NCI-H82 treated with DMSO at 0.1 percent for 48 hours (cell line): ENCODE data around the gene GCH1.
"Not testable (repeated sequence)": the region's sequence is repeated elsewhere in the genome, so short reads cannot be mapped to it uniquely, and the experiment has no call there.

Experiments
- DNase-seq: peaks from one replicate; lab custom pipeline; 2025; ENCODE audit not compliant: unreplicated experiment; lab: John Stamatoyannopoulos, UW

Gene GCH1

DNA sequence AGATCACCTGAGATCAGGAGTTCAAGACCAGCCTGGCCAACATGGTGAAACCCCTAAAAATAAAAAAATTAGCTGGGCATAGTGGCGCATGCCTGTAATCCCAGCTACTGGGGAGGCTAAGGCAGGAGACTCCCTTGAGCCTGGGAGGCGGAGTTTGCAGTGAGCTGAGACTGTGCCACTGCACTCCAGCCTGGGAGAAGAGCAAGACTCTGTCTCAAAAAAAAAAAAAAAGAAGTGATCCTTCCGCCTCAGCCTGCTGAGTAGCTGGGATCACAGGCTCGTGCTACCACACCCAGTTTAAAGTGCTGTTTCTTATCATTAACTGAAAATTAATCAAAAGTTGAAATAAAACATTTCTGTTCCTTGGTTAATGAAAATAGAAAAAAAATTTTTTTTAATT, 6.3 kb upstream of the GCH1 start:
- not testable (repeated sequence) for DNase-seq

GRCh38 chr14:54908190-54908589, 5.6 kb upstream of the GCH1 start:
- DNase-seq, result no peak

- DNase-seq, result no peak
Observed at GRCh38 chr14:54906075-54906474, 3.4 kb upstream of the GCH1 start.

- no peak for DNase-seq
Observed at GRCh38 chr14:54902143-54902520, 494 bp downstream of the GCH1 start.

DNA sequence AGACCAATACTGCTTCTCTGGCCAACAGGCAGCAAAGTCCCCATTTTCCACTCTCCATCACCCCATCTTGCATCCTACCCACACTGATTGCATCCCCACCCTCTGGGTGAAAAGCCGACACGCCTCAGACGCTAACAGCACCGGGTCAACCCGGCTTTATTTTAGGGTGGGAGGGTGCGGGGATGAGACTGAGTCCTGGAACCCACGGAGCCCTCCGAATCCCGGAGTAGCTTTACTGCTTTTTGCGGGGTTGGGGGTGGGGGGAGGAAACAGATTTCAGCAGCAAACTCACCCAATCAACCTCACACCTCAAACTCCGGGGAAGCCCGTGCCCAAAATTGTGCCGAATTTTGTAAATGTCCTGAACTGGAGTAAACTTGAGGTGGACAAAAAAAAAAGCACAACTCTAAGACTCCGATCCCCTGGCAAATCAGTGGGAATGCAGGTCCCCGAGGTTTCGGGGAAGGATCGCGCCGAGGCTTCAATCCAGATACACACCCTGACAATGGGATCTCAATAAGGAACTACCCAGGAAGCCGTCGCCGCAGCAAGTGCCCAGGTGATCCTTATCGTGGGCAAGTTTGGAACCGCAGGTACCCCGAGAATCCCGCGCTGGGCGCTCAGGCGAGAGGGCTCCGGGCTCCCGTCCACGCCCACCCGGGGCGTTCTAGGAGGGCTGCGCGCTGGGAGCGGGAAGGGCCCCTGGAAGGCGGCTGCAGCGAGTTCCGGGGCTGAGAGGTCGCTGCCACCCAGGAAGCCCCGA, 1.1 kb downstream of the GCH1 start:
- DNase-seq, result no peak

GRCh38 chr14:54899573-54899972, 3.1 kb downstream of the GCH1 start:
- no peak for DNase-seq

GRCh38 chr14:54897809-54898555, 4.6 kb downstream of the GCH1 start:
- not testable (repeated sequence) for DNase-seq

DNA sequence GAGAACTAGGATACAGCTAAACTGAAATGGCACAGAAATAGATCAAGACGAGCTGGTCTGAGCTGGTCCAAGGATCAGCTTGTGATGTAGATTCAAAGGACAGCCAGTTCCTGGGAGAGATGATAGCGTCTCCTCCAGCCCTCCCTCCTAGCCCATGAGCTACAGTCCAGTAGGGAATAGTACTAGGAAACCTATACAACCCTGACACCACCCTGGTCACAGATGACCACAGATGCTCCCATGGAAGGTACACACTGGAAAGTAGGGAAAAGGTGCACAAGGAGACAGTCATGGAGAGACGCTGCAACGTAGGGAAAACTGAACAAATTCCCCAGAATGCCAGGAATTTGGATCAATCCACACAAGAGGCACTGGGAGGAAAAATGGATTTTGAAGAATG, 6.9 kb downstream of the GCH1 start:
- DNase-seq, result no peak

DNA sequence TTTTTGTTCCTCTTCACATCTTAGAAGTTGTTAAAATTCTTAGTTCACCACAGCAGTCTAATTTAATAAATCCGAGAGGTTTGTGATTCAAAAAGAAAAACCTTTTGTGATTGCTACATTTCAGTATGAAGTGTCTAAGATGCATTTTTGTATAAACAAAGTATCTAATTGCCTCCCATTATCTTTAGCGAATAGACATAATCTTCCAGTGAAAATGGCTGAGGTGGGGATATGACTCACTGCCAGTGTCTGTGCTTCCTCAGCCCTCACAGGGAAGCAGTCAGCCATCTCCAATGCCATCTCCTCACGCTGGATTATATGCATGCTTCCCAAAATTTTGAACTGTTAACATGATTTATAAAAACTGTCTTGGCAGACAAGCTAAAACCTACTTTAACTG, 7.6 kb downstream of the GCH1 start:
- DNase-seq, result no peak

DNA sequence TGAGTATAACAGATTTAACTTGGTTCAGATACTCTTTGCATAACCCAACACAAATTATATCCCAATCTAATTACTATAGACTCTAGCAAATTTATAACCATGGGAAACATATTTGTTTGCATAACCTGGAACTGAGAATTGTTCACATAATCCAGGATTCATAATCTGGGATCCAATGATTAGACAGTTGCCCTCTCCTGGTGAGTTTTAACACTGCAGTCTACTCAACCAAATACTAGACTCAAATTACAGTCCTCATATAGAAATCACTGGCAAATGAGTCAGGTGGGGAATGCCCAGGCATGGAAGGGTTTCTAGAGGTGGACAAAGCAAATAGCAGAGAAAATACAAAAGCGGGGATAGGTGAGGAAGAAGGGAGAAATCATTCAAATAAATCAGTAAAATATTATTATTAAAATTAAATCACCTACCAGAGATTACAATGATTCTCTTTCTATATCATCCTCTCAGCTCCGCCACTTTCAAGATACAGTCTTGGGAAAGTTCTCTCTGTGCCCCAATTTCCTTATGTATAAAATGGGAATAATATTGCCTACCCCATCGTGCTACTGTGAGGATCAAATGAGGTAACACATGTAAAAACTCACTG, 9.4 kb downstream of the GCH1 start:
- no peak for DNase-seq

DNA sequence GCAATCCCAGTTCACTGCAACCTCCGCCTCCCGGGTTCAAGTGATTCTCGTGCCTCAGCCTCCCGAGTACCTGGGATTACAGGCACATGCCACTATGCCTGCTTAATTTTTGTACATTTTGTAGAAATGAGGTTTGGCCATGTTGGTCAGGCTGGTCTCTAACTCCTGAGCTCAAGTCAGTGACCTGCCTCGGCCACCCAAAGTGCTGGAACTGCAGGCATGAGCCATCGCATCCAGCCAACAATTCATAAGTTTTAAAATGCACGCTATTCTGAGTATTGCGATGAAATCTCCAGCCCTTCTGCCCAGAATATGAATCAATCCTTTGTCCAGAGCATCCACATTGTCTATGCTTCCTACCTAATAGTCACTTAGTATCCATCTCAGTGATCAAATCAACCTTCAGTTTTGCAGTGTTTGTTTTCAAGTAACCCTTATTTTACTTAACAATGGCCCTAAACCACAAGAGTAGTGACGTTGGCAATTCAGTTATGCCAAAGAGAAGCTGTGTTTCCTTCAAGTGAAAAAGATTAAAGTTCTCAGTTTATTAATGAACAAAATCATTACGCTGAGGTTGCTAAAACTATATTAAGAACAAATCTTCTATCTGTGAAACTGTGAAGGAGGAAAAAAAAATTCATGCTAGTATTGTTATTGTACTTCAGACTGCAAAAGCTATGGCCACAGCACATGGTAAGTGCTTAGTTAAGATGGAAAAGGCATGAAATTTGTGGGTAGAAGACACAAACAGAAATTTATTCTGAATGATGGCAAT, 11.0 kb downstream of the GCH1 start:
- DNase-seq, result no peak

GRCh38 chr14:54890788-54891187, 11.8 kb downstream of the GCH1 start:
- no peak for DNase-seq

GRCh38 chr14:54889919-54890318, 12.7 kb downstream of the GCH1 start:
- no peak for DNase-seq

GRCh38 chr14:54882521-54882920, 20.1 kb downstream of the GCH1 start:
- DNase-seq, result peak; percentile 62

DNA sequence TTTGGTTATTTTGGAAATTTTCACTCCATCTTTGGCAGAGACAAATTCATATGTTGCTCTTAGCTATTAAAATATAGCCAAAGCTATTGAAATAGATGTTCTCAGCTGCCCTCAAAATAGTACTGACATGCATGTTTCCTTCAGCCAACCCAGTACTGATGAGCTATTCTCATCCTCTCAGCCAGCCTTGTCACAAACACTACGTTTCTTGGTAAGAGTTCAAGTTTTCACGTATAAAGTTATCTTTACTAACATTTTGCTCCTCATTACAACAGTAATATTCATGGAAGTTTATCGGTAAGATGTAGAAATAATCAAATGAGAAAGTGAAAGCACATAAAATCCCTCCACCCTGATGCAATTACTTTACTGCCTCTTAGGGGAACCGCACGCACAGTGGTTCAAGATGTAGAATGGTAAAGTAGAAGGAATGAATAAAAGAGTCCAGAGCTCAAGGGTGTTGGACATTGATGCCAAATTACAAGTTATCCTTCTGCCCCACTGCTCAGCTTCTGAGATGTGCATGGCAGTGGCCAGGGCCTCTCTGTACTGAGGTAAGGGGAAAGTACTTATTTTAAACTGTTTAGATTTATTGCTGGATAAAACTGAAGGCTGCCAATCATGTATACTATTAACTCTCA, 20.7 kb downstream of the GCH1 start:
- DNase-seq, result no peak

- DNase-seq, result no peak
Observed at GRCh38 chr14:54881235-54881760, 21.3 kb downstream of the GCH1 start.

- DNase-seq, result no peak
Observed at GRCh38 chr14:54877703-54878021, 25.0 kb downstream of the GCH1 start.

DNA sequence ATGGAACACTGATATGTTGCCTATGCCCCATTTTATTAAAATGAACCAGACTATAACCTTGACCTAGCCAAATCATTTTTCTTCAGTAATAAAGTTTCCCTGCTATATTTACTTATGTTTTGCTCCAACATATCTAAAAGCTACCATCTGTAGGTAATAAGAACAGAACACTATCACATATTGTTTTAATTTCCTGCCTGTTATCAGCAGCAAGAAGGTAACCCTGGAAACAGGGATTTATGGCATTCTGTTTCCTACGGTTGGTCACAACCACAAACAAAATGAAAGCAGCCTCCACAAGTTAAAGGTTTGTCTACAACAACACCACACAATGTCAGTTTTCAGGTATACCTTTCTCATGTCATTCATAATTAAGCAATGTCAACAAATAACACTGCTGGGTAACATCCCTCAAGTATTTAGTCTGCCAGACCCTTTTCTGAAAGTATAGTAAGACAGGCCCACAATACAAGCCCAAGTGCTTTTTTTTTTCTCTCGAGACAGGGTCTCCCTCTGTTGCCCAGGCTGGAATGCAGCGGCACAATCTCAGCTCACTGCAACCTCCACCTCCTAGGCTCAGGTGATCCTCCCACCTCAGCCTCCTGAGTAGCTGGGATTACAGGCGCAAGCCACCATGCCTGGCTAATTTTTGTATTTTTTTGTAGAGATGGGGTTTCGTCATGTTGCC, 25.5 kb downstream of the GCH1 start:
- DNase-seq, result no peak

DNA sequence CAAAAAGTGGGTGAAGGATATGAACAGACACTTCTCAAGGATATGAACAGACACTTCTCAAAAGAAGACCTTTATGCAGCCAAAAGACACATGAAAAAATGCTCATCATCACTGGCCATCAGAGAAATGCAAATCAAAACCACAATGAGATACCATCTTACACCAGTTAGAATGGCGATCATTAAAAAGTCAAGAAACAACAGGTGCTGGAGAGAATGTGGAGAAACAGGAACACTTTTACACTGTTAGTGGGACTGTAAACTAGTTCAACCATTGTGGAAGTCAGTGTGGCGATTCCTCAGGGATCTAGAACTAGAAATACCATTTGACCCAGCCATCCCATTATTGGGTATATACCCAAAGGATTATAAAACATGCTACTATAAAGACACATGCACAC, 27.0 kb downstream of the GCH1 start:
- not testable (repeated sequence) for DNase-seq
